Thyroid gland (tissue), 4 donors: ENCODE data around the gene BATF. TPM values are rescaled to one million over a fixed set of nuclear protein-coding genes. Genes with fewer than 3 reads are reported as not detected.

Experiments
- DNase-seq, 2 donors: peaks; one replicate each; pipeline ENCODE4 v3.0.0-alpha.2; 2019
- H3K27ac ChIP-seq, 3 donors: fragments of 200-600 bp; sonication (generic); 1 replicate in 2 of 3; 2 replicates in 1 of 3; pipeline ENCODE4 v1.5.1; 2016 to 2019; ENCODE audit warnings: mild to moderate bottlenecking in 1 of 3, moderate library complexity in 1 of 3
- H3K27me3 ChIP-seq: fragments of 200-600 bp; sonication (generic); one replicate; pipeline ENCODE4 v1.5.1; 2019
- H3K36me3 ChIP-seq, 2 donors: fragments of 200-600 bp; sonication (generic); one replicate each; pipeline ENCODE4 v1.5.1; 2016 to 2019
- H3K4me1 ChIP-seq, 2 donors: fragments of 200-600 bp; sonication (generic); one replicate each; pipeline ENCODE4 v1.5.1; 2017 to 2019
- H3K4me3 ChIP-seq, 3 donors: fragments of 200-600 bp; sonication (generic); replicated peaks in 1 of 3; 1 replicate in 2 of 3; 2 replicates in 1 of 3; pipeline ENCODE4 v1.5.1; 2016; ENCODE audit warnings: mild to moderate bottlenecking in 1 of 3
- H3K9me3 ChIP-seq: fragments of 200-600 bp; sonication (generic); one replicate; pipeline ENCODE4 v1.5.1; 2017
- POLR2A ChIP-seq, 2 donors: fragments of 450-650 bp; IDR thresholded peaks; one replicate each; pipeline ENCODE4 v1.6.1; 2017; ENCODE audit warnings: antibody characterized with exemption in 2 of 2, mild to moderate bottlenecking in 2 of 2, moderate library complexity in 1 of 2
- WGBS, 2 donors: methylation state at CpG; one replicate each; pipeline ENCODE4 v1.1.5; 2017; 5-methylcytosine and 5-hydroxymethylcytosine counted together
- intact Hi-C: fragments of 100-400 bp; cut with DNase I; formaldehyde crosslinking; loops from one replicate; pipeline ENCODE4 v1.15.1; 2023
- total RNA-seq, 4 donors: library from RNA; depleted of rRNA; stranded (reverse); fragments of >200 nt; gene quantifications; one replicate each; pipeline ENCODE4 v1.2.3, GENCODE V29; 2016
- TF ChIP-seq, protein P1 (sequence below), 6 experiments: fragments of 200-600 bp in 3 of 6; fragments of 450-650 bp in 3 of 6; sonication (generic) in 3 of 6; IDR thresholded peaks; one replicate each; pipeline ENCODE4 v1.5.1; 2016 to 2019; ENCODE audit warnings: antibody characterized with exemption in 6 of 6, mild to moderate bottlenecking in 2 of 6, inconsistent platforms in 1 of 6, moderate library complexity in 1 of 6

Gene BATF
- total RNA-seq, 4 donors from 2014 or later, result 1.6 to 6.6 (median 4.9) TPM; not detected in 1

DNA sequence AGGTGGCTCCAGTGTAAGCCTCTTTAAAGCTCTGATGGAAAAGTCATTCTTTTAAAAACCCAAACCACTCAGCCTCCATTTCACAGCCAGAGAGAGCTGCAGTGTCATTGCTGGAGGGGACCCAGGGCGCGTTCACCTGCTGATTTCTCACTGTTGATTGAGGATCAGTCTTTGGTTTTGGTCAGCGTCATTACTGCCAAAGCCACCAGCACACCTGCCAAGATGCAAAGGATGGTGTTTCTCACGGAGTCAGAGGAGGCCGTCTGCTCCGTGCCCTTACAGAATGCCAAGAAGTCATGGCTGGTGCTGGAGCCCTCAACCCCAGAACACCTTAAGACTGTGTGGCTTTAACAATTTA is 32.8 kb upstream of the BATF start:
- H3K4me3 ChIP-seq, result no peak overlapping the region
- DNase-seq, result no peak
- intact Hi-C loops, result loop anchor here (2.0 to 10.0 kb wide), 3 partner anchors 95 to 355 kb away; no protein-coding TSS in a partner anchor
- no peaks in the 10 kb centered on the region for H3K9me3 ChIP-seq
- 86 to 91% methylated on average over 5 to 6 of the region's 6 CpGs for WGBS, 2 donors
- no peak overlapping the region for H3K27ac ChIP-seq
- H3K27me3 ChIP-seq, result no peaks in the 10 kb centered on the region
- no peaks in the 10 kb centered on the region for H3K4me1 ChIP-seq
- TF ChIP-seq, protein P1, sequence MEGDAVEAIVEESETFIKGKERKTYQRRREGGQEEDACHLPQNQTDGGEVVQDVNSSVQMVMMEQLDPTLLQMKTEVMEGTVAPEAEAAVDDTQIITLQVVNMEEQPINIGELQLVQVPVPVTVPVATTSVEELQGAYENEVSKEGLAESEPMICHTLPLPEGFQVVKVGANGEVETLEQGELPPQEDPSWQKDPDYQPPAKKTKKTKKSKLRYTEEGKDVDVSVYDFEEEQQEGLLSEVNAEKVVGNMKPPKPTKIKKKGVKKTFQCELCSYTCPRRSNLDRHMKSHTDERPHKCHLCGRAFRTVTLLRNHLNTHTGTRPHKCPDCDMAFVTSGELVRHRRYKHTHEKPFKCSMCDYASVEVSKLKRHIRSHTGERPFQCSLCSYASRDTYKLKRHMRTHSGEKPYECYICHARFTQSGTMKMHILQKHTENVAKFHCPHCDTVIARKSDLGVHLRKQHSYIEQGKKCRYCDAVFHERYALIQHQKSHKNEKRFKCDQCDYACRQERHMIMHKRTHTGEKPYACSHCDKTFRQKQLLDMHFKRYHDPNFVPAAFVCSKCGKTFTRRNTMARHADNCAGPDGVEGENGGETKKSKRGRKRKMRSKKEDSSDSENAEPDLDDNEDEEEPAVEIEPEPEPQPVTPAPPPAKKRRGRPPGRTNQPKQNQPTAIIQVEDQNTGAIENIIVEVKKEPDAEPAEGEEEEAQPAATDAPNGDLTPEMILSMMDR (IDR thresholded peaks at IDR 0.05), result no peak
- TF ChIP-seq POLR2A (IDR thresholded peaks at IDR 0.05), result no peak
- H3K36me3 ChIP-seq, result no peaks in the 10 kb centered on the region

DNA sequence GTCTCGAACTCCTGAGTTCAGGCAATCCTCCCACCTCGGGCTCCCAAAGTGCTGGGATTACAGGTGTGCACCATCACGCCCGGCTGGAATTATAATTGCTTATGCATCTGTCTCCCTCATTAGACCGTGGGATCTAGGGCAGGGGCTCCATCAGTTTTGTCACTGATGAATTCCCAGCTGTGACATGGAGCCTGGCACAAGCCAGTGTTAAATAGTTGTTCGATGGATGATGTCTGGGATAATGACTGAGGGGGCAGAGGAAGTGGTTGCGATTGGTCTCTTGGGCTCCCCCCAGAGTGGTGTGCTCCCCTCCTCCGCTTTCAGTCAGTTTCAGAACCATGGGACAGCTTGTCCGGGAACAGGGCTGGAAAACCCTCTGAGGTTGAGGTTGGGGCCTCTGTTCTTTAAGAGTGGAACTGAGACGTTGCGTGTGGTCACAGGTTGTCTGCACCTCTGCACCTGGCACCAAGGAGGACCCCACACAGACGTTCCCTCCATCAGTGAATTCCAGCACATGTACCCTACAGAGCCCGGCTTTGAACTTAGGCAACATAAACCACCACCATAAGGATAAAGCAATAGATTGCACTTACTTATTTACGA is 30.8 kb upstream of the BATF start:
- no peaks in the 10 kb centered on the region for H3K4me1 ChIP-seq
- intact Hi-C loops, result loop anchor here (10.0 kb wide), 1 partner anchor 63 kb away; no protein-coding TSS in a partner anchor
- H3K27me3 ChIP-seq, result no peaks in the 10 kb centered on the region
- TF ChIP-seq, protein P1 (IDR thresholded peaks at IDR 0.05), result no peak
- H3K36me3 ChIP-seq, result no peaks in the 10 kb centered on the region
- WGBS, 2 donors, result 79 to 91% methylated on average over 14 of the region's 14 CpGs
- no peak overlapping the region for H3K4me3 ChIP-seq
- no peaks in the 10 kb centered on the region for H3K9me3 ChIP-seq
- no peak overlapping the region for H3K27ac ChIP-seq
- no peak for DNase-seq

DNA sequence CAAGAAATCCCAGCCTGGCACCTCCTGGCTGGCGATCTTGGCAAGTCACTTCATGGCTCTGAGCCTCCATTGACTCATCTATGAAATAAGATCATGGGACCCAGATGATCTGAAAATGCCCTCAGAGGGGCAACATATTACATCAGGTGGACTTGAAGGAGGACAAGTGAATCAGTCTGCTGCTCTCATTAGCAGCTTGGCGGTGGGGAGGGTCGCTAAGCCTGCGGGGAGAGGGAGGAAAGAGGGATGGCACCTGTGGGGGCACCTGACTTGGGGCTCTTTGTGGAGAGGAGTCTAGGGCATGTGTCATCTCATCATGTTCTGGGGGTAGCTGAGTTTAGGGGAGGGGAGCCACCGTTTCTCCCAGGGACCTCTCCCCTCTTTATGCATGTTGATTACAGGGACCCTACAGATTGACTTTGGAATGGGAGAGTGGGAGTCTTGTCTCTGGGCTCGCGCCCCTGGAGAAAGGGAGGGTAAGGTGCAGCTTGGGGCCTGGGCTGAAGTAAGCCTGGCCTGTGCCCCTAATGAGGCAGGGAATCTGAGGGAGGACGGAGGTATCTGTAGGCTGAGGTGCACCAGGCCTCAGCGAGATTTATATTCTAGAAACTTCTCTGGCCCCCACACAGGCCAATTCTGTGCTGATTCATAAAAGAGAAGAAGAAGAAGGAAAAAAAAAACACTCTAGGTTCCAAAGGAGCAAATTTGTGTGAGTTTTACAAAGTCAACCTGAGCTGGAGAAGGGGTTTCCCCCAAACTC is 29.3 kb upstream of the BATF start:
- Histone ChIP-seq H3K27ac (no peak overlapping the region), H3K27me3 (no peaks in the 10 kb centered on the region), H3K4me1 (no peaks in the 10 kb centered on the region), H3K4me3 (no peak overlapping the region), H3K9me3 (no peaks in the 10 kb centered on the region), H3K36me3 (no peaks in the 10 kb centered on the region)
- TF ChIP-seq, protein P1 (IDR thresholded peaks at IDR 0.05), result no peak
- no peak for TF ChIP-seq POLR2A (IDR thresholded peaks at IDR 0.05)
- DNase-seq, result no peak
- intact Hi-C loops, result loop anchor here (10.0 kb wide), 1 partner anchor 62 kb away; no protein-coding TSS in a partner anchor
- 92% methylated on average over 9 of the region's 9 CpGs for WGBS, 2 donors

DNA sequence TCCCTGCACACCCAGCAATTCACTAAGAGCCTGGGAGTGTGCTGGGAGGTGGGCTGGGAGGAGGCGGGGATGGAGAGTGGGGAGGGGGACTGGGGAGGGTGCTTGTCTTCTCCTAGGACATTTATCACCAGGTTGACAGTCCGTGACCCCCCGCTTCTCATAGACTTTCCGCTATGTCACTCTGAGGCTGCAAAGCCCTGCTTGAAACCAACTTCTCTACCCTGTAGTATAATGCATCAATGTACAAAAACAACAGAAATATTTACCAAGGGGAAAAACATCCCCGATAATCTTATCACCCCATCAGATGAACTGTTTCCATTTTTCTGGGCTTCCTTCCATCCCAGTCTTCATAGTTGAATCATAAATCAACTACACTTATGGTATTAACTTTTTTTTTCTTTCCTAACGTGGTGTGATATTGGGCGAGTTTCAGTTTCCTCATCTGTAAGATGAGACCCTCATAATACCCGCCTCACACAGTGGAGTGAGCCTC is 28.6 kb upstream of the BATF start:
- TF ChIP-seq, protein P1 (IDR thresholded peaks at IDR 0.05), result no peak
- TF ChIP-seq POLR2A (IDR thresholded peaks at IDR 0.05), result no peak
- Histone ChIP-seq H3K4me3 (no peak overlapping the region), H3K4me1 (no peaks in the 10 kb centered on the region), H3K27me3 (no peaks in the 10 kb centered on the region), H3K9me3 (no peaks in the 10 kb centered on the region), H3K36me3 (no peaks in the 10 kb centered on the region), H3K27ac (no peak overlapping the region)
- intact Hi-C loops, result loop anchor here (10.0 kb wide), 1 partner anchor 61 kb away; no protein-coding TSS in a partner anchor
- no peak for DNase-seq
- WGBS, 2 donors, result 74 to 80% methylated on average over 8 of the region's 8 CpGs

DNA sequence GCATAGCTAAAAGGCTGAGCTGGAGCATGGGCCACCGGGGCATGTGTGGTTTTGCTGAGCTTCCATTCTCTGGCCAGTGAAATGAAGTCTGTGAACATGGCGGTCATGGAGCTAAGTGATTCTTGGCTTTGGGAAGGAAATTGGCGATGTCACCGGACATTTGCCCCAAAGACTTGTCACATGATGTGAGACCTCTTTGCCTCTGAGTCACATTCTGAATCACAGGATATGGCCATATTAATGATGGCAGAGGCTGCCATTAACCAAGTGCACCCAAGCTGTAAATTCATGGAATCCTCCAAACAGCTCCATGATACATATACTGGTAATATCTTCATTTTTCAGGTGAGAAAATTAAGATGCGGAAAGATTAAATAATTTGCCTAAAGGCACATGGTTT is 27.4 kb upstream of the BATF start:
- no peaks in the 10 kb centered on the region for H3K4me1 ChIP-seq
- intact Hi-C loops, result loop anchor here (10.0 kb wide), 1 partner anchor 60 kb away; no protein-coding TSS in a partner anchor
- no peak overlapping the region for H3K4me3 ChIP-seq
- H3K36me3 ChIP-seq, result no peaks in the 10 kb centered on the region
- no peak for DNase-seq
- 94 to 95% methylated on average over 5 of the region's 5 CpGs for WGBS, 2 donors
- H3K9me3 ChIP-seq, result no peaks in the 10 kb centered on the region
- H3K27ac ChIP-seq, result no peak overlapping the region
- no peaks in the 10 kb centered on the region for H3K27me3 ChIP-seq
- TF ChIP-seq, protein P1 (IDR thresholded peaks at IDR 0.05), result no peak
